Cardiac fibroblast (primary cell): ENCODE measurements around the gene NAV2.

ENCODE experiments used
- DNase-seq, 2 donors: peaks; one replicate each; pipeline versions ENCODE4 v3.0.0 to v3.0.0-alpha.2; 2010; ENCODE audit warnings: low read depth in 2 of 2
- H3K4me3 ChIP-seq, 2 donors: replicated peaks in 1 of 2; 1 replicate in 1 of 2; 2 replicates in 1 of 2; pipeline ENCODE4 v1.5.1; 2011; ENCODE audit warnings: low read depth in 2 of 2, low read length in 2 of 2, mild to moderate bottlenecking in 2 of 2, moderate library complexity in 1 of 2
- TF ChIP-seq, protein P1 (sequence below): IDR thresholded peaks from one replicate; pipeline ENCODE4 v1.5.1; 2011; ENCODE audit warnings: low read depth, mild to moderate bottlenecking, low read length, inconsistent platforms

The NAV2 gene

DNA sequence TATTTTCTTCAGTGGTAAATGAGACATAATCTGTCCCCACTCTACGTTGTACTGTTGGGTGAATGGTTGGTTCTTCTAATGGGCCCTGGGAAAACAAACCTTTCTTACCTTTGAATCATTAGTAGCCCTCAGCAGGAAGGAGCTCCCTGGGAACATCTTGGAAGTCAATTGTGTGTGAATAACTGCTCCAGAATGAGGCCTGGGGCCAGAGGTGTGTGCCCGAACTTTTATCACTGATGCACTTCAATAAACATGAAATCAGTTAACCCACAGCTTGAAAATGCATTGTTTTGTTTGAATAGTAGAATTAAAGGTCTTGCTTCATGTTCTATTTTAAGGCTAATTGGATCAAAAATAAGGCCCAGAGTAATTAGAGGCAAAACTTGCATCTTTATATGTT, 67.1 kb downstream of the NAV2 start:
- no peak overlapping the region for H3K4me3 ChIP-seq
- no peak for DNase-seq
- TF ChIP-seq, protein P1, sequence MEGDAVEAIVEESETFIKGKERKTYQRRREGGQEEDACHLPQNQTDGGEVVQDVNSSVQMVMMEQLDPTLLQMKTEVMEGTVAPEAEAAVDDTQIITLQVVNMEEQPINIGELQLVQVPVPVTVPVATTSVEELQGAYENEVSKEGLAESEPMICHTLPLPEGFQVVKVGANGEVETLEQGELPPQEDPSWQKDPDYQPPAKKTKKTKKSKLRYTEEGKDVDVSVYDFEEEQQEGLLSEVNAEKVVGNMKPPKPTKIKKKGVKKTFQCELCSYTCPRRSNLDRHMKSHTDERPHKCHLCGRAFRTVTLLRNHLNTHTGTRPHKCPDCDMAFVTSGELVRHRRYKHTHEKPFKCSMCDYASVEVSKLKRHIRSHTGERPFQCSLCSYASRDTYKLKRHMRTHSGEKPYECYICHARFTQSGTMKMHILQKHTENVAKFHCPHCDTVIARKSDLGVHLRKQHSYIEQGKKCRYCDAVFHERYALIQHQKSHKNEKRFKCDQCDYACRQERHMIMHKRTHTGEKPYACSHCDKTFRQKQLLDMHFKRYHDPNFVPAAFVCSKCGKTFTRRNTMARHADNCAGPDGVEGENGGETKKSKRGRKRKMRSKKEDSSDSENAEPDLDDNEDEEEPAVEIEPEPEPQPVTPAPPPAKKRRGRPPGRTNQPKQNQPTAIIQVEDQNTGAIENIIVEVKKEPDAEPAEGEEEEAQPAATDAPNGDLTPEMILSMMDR, result no peak

DNA sequence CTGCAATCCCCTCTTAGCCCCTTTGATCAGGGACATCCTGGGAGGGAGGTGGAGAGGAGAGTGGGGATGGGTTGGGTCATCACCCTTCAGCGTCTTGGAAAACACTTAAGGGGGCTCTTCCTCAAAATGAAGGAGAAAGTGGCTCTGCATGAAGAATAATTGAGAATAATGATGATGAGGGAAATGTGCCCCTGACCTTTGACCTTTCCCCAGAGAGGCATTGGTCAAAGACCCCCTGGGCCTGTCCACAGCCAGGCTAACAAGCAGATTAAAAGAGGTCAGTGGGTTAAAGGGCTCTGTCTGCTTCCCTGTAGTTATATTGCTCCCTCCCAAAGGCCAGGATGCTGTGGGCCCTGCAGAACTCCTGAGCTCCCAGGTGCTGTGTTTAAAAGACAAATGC, 68.7 kb downstream of the NAV2 start:
- TF ChIP-seq, protein P1, result no peak
- H3K4me3 ChIP-seq, result no peak overlapping the region
- no peak for DNase-seq

DNA sequence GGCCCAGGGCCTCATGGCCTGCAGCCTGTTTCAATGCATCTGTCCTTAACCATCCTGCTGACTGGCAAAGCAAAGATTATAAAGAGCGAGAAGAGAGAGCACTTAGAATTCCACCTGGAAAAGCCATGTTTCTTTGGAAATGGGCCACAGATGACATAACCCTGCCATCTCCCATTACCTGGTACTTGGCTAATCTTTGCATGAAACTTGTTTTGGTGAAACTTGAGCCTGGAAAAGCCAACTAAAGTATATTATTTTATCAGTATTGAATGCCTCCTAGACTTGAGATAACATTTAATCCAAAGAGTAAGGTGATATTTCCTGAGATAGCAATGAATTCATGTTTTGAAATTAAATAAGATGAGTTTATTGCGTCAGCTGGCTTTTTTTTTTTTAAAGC, 72.6 kb downstream of the NAV2 start:
- TF ChIP-seq, protein P1, result no peak
- no peak overlapping the region for H3K4me3 ChIP-seq
- DNase-seq, result no peak

DNA sequence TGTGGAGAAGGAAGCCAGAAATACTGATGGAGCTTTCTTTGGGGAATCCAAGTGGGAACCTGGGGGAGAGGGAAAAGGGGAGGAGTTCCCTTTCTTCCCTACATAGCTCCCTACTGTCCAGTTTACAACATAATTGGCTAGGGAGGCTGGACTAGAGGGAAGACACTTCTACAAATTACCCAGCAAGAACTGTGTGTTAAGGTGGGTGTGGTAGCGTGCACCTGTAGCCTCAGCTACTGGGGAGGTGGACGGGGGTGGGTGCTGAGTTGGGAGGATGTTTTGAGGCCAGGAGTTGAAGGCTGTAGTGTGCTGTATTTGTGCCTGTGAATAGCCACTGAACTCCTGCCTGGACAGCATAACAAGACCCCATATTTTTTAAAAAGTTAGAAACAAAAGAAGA, 74.0 kb downstream of the NAV2 start:
- no peak for DNase-seq
- TF ChIP-seq, protein P1, result no peak
- H3K4me3 ChIP-seq, result no peak overlapping the region

DNA sequence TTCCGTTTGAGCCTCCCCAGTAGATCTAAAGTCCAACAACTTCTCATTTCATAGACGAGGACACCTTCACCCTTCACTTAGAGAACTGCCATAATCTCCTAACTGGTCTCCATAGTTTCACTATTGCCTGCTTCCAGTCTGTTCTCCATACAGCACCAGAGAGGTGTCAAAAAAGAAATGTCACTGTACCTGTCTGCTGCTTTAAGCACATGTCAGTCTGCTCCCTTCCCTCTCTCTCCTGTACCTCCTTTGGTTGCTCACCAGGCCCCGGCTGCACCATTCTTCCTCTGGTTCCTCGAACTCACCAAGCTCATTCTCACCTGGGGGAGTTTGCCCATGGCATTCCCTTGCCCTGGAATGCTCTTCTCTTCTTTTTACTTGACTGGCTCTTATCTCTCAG, 75.8 kb downstream of the NAV2 start:
- TF ChIP-seq, protein P1, result no peak
- no peak overlapping the region for H3K4me3 ChIP-seq
- DNase-seq, result no peak

DNA sequence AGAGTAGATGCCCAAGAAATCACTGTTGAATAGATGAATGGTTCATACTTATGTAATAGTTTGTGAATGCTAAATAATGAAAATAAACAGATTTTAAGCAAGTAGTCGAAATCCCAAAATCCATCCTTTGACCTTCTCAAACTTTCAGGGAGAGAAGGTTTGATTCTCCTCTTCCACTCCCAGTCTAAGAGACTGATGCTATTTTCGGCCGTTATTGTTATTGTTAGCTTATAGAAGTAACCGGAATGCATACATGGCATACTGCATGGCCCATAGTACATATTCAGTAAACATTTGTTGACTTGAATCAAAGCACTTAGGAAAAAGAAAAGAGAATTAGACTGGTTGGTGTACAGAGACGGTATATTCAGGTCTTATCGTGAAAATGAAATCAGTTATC, 76.6 kb downstream of the NAV2 start:
- TF ChIP-seq, protein P1, result no peak
- no peak overlapping the region for H3K4me3 ChIP-seq
- no peak for DNase-seq
